ENCODE data around the gene EHD4.

The EHD4 gene

DNA sequence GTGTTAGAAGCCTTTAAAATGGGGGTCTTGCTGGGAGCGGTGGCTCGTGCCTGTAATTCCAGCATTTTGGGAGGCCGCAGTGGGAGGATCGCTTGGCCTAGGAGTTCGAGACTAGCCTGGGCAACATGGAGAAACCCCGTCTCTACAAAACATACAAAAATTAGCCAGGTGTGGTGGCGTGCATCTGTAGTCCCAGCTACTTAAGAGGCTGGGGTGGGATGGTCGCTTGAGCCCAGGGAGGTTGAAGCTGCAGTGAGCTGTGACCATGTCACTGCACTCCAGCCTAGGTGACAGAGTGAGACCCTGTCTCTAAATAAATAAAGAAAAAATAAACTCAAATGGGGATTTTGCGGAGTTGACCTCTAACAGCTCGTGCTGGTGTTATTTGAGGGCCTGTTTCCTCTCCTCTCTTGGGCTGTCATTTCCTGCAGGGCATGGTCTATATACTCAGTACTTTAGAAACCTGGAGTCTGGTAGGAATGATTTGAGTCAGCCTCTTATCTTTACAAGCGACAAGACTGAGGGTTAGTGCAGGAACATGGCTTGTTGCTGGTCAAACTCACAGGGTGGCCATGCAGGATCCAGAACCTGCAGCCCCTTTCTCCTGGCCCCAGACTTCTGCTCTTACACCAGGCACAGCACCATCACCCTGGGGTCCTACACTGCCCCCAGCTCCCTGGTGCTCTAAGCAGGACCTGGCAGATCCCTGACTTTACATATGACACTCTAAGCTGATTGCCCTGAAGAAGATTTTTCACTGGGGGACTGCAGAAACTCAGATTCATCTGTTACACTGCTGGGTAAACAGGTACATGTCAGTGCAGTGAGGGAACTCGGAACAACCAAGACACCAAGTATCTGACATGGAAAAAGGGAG is 15.1 kb downstream of the EHD4 start:
- no peak for DNase-seq (ENCODE audit: low read depth)

- peak; percentile 40 for DNase-seq (ENCODE audit: low read depth)
These were observed 16.4 kb downstream of the EHD4 start for GRCh38 chr15:41955807-41956525.

DNA sequence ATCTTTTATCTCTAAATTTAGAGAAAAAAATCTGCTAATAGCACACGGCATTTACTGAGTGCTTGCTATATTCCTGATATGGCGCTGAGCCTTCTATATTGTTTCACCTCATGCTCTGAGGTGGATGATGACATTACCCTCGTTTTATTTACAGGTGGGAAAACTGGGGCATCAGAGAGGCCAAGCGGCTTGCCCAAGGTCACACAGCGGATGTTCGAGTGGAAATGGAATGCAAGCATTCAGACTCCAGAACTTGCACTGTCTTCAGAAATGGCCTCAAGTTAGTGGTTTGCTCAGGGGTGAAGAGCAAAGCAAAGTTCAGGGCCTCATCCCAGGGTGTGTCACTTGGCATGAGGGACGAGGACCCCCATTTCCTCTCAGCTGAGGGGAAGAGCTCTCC is 17.3 kb downstream of the EHD4 start:
- DNase-seq (ENCODE audit: low read depth), result no peak

DNA sequence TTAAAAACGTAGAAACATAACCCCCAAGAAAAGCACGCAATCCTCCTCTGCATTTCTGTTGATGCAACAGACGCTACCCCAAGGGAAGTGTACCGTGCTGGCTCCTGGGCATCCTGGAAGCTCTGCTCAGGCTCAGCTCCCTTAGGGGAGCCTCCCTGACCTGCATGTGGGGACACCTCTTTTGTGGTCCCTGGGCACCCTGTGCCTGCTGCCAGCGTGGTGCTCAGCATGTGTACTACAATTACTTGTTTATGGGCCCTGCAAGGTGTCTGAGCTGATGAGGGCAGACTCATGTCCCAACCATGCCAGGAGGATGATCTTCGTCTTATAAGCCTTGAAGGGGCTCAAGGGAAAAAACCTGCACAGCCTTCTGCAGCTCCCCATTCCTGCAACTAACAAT is 18.3 kb downstream of the EHD4 start:
- DNase-seq (ENCODE audit: low read depth), result no peak

DNA sequence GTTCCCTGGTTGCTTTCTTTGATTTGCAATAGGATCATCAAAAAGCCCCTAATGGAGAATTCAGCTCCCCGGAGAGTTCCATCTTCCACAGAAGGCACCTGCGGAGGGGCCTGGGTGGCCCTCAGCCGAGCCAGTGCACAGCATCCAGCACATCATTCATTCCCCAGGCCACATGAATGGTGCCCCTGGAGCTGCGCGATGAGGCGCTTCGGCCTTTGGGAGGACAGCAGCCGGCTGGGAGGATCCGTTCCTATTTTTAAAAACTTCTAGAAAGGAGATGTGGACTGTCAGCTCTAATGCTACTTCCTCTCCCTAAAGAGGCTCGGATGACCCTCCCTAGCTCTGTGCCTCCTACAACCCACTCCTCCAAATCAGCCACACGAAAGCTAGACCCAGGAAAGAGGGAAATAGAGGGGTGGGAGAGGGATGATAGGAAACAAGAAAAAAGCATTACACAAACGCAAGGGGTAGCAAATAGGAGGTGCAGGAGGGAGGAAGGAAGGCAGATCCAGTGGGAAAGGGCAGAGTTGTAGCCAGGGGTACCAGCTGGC is 20.3 kb downstream of the EHD4 start:
- no peak for DNase-seq (ENCODE audit: low read depth)

GRCh38 chr15:41951571-41951970 is 20.8 kb downstream of the EHD4 start:
- DNase-seq (ENCODE audit: low read depth), result no peak

GRCh38 chr15:41950489-41950888 is 21.9 kb downstream of the EHD4 start:
- no peak for DNase-seq (ENCODE audit: low read depth)

DNA sequence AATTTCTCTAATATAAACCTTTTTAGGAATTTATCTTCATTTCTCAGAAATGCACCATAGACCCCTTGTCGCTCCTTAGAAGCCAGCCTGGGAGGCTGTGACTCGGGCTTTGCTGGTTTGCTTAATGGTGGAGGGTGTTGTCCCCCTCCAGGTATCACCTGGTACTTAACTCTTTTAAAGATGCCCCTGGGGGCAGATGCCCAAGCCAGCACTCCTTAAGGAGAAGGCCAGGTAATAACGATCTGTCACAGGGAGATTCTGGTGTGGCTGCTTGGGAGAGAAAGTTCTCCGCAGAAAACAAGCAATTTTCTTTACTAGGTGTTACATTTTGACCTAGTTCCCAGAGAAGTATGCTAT is 22.3 kb downstream of the EHD4 start:
- DNase-seq (ENCODE audit: low read depth), result no peak

DNA sequence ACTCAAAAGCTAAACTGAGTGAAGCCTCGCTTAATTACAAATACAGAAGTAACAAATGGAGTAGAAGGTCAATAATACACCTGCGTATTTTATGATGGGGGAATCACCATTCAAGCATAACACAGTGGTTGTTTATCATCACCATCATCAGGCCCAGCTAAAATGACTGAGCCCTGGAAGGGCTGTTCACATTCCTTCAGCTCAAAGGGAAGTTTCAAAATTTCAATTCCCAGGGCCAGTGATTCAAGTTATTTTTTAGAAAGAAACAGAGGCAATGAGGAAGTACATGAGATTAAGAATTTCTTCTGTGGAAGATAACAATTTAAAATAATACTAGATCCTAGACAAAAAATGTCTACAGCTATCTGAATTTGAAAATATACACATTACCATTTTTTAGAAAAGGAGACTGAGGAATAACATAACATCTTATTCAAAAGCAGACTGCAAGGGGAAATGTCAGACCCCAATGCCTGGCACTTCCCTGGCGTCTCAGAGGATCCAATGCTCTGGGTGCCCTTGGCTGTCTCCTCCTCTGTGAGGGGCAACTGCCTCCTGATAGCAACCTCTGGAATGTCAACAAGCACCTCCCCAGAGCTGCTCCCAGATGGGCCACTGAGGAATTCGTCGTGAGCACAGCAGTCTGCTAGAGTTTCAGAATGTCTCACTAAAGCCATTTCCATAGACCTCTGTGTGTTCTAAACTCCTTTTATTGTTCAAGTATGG is 22.8 kb downstream of the EHD4 start:
- DNase-seq (ENCODE audit: low read depth), result peak; percentile 56

- DNase-seq (ENCODE audit: low read depth), result no peak
These were observed 23.9 kb downstream of the EHD4 start for GRCh38 chr15:41948490-41948889.

- no peak for DNase-seq (ENCODE audit: low read depth)
These were observed 25.4 kb downstream of the EHD4 start for GRCh38 chr15:41946970-41947369.

- DNase-seq (ENCODE audit: low read depth), result no peak
These were observed 26.6 kb downstream of the EHD4 start for GRCh38 chr15:41945731-41946130.

DNA sequence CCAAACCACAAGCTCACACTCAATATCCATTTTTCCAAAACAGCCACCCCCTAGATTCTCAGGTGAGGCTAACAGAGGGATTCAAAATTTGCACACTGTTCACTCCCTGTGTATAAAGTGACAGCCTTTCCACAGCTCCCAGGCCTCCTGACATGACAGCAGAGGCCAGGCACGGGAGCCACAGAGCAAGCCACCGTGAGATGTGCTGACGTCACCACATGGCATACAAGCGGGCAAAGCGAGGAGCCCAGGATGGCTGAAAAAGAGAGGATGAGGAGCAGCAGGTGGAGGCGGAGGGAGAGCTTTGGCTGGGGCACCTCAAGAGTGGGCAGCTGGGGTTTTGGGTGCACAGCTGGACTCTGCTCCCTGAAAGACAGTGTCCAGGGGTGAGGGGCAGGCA is 27.1 kb downstream of the EHD4 start:
- DNase-seq (ENCODE audit: low read depth), result no peak

DNA sequence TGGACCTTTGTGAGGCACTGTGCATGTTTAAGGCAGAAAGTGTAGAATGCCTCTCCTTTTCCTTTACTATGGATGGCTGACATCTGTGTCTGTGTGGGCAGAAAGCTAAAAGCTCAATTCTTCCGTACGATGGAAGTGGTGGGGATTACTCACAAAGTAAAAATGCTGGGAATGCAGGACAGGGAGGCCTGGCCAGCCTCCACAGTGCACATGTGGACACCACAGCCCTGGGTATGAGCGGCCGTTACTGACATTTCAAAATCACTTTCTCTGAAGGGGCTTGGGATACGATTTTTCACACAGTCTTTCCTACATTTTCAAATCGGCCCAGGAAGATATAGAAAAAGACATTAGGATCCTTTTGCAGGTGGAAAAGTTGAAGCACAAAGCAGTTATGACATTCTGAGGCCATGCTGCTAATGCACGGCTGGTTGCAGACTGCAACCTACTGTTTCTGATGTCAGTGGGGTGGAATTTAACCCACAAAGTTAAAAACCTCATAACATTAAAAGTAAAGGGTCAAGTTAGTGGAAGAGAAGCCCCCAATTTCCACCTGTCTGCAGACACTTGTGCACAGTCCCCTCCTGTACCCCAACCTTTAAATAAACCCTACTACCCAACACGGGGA is 27.9 kb downstream of the EHD4 start:
- peak; percentile 96 for DNase-seq (ENCODE audit: low read depth)

DNA sequence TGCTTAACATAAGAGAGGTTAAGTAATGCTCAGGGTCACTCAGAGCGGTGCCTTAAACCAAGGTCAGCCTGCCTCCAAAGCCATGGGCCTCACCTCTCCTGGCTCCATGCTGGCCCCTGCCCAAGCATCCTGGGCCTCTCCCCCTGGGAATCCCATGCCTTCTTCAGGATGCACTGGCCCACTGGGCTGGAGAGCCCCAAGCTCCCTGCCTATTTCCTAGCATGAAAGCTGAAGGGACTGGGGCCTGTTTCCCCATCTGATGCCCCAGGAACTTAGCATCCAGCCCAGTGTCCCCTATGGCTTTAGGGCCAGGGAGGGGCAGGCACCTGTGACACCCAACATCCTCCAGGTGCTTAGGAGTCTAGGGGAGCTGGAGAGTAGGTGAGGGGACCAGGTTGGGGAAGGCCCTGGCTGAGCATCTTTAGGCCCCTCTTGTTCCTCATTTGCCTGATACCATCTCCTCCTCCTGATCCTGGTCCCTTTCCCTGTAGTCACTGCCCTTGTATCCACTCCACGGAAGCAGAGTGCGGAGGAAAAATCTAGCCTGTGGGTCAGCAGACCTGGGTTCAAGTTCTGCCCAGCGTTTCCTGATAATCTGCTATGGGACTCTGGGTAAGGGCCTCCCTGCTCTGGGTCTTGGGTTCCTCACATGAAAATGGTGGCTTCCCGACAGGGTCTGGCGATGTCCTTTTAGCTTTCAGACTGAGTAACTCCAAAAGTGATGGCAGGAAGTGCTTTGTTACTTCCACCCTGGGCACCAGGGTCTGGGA is 28.6 kb downstream of the EHD4 start:
- no peak for DNase-seq (ENCODE audit: low read depth)

GRCh38 chr15:41942886-41943285 is 29.5 kb downstream of the EHD4 start:
- DNase-seq (ENCODE audit: low read depth), result no peak

DNA sequence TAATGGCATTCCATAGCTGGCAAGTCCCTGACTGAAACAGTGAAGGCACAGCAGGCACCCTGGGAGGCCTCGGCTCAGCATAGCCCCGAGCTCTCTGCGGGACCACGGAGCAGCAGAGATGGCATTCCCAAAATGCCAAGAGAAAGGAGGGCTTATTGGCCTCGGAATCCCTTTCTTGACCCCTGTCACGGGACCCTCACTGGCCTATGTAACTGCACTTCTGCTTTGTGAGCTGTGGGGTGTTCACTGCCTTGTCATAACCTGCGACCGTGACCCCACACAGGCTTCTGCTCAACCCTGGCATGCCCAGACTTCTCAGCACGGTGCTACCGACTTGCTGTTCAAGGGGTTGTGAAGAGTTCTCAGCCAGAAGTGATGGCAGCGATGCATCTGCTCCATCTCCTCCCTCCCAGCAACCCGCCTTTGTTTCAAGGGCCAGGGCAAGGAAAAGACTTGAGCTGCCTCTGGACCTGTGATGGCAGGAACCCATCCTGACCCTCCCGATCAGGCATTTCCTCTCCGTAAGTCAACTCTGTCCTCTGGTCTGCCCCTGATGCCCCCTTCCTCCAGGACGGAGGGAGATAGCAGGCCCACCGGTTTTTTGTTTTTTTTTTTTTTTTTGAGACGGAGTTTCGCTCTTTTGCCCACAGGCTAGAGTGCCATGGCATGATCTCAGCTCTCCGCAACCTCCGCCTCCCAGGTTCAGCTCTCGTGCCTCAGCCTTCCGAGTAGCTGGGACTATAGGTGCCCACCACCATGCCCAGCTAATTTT is 30.5 kb downstream of the EHD4 start:
- no peak for DNase-seq (ENCODE audit: low read depth)

GRCh38 chr15:41940441-41940857 is 31.9 kb downstream of the EHD4 start:
- DNase-seq (ENCODE audit: low read depth), result peak; percentile 85

DNA sequence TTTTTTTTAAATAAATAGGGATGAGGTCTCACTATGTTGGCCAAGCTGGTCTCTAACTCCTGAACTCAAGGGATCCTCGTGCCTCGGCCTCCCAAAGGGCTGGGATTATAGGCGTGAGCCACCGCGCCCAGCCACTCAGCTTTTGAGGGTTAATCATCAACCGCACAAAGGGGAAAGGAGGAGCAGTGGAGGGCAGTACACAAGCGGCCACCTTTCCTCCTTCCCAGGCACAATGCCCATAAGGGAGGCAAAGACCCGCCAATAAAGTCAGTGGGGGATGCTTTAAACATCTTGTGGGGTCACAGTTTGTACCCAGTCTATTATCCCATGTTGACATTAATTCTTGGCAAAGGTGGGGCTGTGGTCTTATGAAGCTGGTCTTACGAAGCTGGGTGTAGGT is 32.4 kb downstream of the EHD4 start:
- DNase-seq (ENCODE audit: low read depth), result no peak

- no peak for DNase-seq (ENCODE audit: low read depth)
These were observed 34.8 kb downstream of the EHD4 start for GRCh38 chr15:41937568-41937923.

Measured in iris pigment epithelial cell (primary cell).